Gastroesophageal sphincter (tissue), 3 donors: ENCODE measurements around the gene SLC7A6.

Experiments used
- CTCF ChIP-seq, 4 experiments: fragments of 200-600 bp in 2 of 4; fragments of 450-650 bp in 2 of 4; sonication (generic) in 1 of 4; IDR thresholded peaks; one replicate each; pipeline ENCODE4 v1.5.1; 2017 to 2019; ENCODE audit warnings: antibody characterized with exemption in 4 of 4, mild to moderate bottlenecking in 2 of 4, moderate library complexity in 2 of 4
- EP300 ChIP-seq: sonication (generic); formaldehyde crosslinking; IDR thresholded peaks from one replicate; pipeline ENCODE4 v1.6.1; 2017; ENCODE audit warnings: antibody characterized with exemption, mild to moderate bottlenecking
- POLR2A ChIP-seq, 2 donors: fragments of 450-650 bp; IDR thresholded peaks; one replicate each; pipeline ENCODE4 v1.6.1; 2017; ENCODE audit warnings: antibody characterized with exemption in 2 of 2, mild to moderate bottlenecking in 2 of 2, moderate library complexity in 1 of 2
- POLR2AphosphoS5 ChIP-seq: sonication (generic); formaldehyde crosslinking; IDR thresholded peaks from one replicate; pipeline ENCODE4 v1.6.1; 2017; ENCODE audit warnings: antibody characterized with exemption

- TF ChIP-seq CTCF (IDR thresholded peaks at IDR 0.05) (no peak), EP300 (no peak), POLR2A (IDR thresholded peaks at IDR 0.05) (no peak), POLR2AphosphoS5 (no peak)
Measured at GRCh38 chr16:68279726-68280558, 15.6 kb downstream of the SLC7A6 start.
